K562 (cell line): Measurements from ENCODE around the gene MT4. TPM values are rescaled to one million over a fixed set of nuclear protein-coding genes. Genes with fewer than 3 reads are reported as not detected.

ENCODE experiments used
- ATAC-seq: fragments of 200-7000 bp; cut with Tn5 transposase; 3 replicates; pipeline ENCODE4 v1.9.1; 2020; ENCODE audit warnings: moderate library complexity
- BruUV-seq: library from RNA; stranded (reverse); fragments of 400-500 nt; replicated peaks from 2 replicates; lab custom pipeline; 2021; lab: Mats Ljungman, UMichigan
- CTCF ChIA-PET: fragments of 300-600 bp; formaldehyde crosslinking; extraction: SDS; loops from one replicate; lab custom pipeline; 2021; ENCODE audit warnings: low intra/inter-chr PET ratio; lab: Yijun Ruan, JAX
- POLR2A ChIA-PET: fragments of 300-600, 350-650 bp; sonication (Branson Sonifier 250); formaldehyde crosslinking; extraction: SDS; loops from one replicate; lab custom pipeline; 2021; ENCODE audit warnings: antibody characterized with exemption, inconsistent platforms; lab: Yijun Ruan, JAX
- DNase-seq, 4 experiments: peaks; one replicate each; pipeline versions ENCODE4 v3.0.0 to v3.0.0-alpha.2; 2011 to 2018; ENCODE audit warnings: low spot score in 3 of 4, mixed read lengths in 3 of 4; ENCODE audit errors: extremely low read depth in 1 of 4
- FAIRE-seq: peaks from 2 replicates; lab custom pipeline; 2011; peaks lifted over from hg19 to GRCh38; lab: Jason Lieb, UNC
- H2AFZ ChIP-seq: 2 replicates; pipeline ENCODE4 v1.6.0; 2011; ENCODE audit warnings: low read depth, low read length, control low read depth, inconsistent platforms
- H3K27ac ChIP-seq: fragments of 200-600 bp; 3 replicates; pipeline ENCODE4 v1.8.0; 2011; ENCODE audit warnings: low read depth, mild to moderate bottlenecking, control low read depth, inconsistent platforms, low read length, moderate library complexity, mixed read lengths; ENCODE audit errors: extremely low read depth
- H3K27me3 ChIP-seq, 2 experiments: fragments of 300-600 bp in 1 of 2; 2 replicates in 1 of 2; 3 replicates in 1 of 2; pipeline versions ENCODE4 v1.6.0 to v1.8.0; 2011; ENCODE audit warnings: inconsistent platforms in 2 of 2, low read length in 2 of 2, mild to moderate bottlenecking in 1 of 2, mixed read lengths in 1 of 2, moderate library complexity in 1 of 2; ENCODE audit not compliant: control insufficient read depth in 2 of 2, insufficient read depth in 2 of 2
- H3K36me3 ChIP-seq: fragments of 300-600 bp; 3 replicates; pipeline ENCODE4 v1.8.0; 2011; ENCODE audit warnings: mild to moderate bottlenecking, low read length, inconsistent platforms; ENCODE audit not compliant: control insufficient read depth, insufficient read depth
- H3K4me1 ChIP-seq, 2 experiments: fragments of 200-600 bp in 1 of 2; replicated peaks in 1 of 2; 2 replicates in 1 of 2; 3 replicates in 1 of 2; pipeline versions ENCODE4 v1.5.1 to v1.8.0; 2011; ENCODE audit warnings: inconsistent platforms in 2 of 2, low read length in 2 of 2, mild to moderate bottlenecking in 1 of 2, mixed read lengths in 1 of 2, moderate library complexity in 1 of 2; ENCODE audit not compliant: control insufficient read depth in 2 of 2, insufficient read depth in 2 of 2
- H3K4me2 ChIP-seq: 2 replicates; pipeline ENCODE4 v1.6.1; 2011; ENCODE audit warnings: low read length, control low read depth, inconsistent platforms, mixed read lengths; ENCODE audit not compliant: insufficient read depth
- H3K4me3 ChIP-seq: fragments of 200-600 bp; sonication (generic), shearing (Covaris generic); 2 replicates; pipeline ENCODE4 v1.5.1; 2016; ENCODE audit warnings: control low read depth, inconsistent platforms
- H3K79me2 ChIP-seq: fragments of 200-600 bp; 3 replicates; pipeline ENCODE4 v1.8.0; 2011; ENCODE audit warnings: low read length, inconsistent platforms; ENCODE audit not compliant: control insufficient read depth, insufficient read depth
- H3K9ac ChIP-seq, 2 experiments: 2 replicates each; pipeline versions ENCODE4 v1.6.0 to v1.6.1; 2011; ENCODE audit warnings: low read depth in 2 of 2, low read length in 2 of 2, control low read depth in 1 of 2, inconsistent platforms in 1 of 2, mild to moderate bottlenecking in 1 of 2, mixed read lengths in 1 of 2; ENCODE audit not compliant: insufficient read depth in 1 of 2
- H3K9me1 ChIP-seq: one replicate; pipeline ENCODE4 v1.6.0; 2011; ENCODE audit warnings: inconsistent platforms, mild to moderate bottlenecking, low read length, moderate library complexity; ENCODE audit not compliant: control insufficient read depth, insufficient read depth
- H3K9me3 ChIP-seq: replicated peaks from 2 replicates; pipeline ENCODE4 v1.5.1; 2011; ENCODE audit warnings: low read depth, low read length, inconsistent platforms; ENCODE audit not compliant: control insufficient read depth, insufficient read depth
- H4K20me1 ChIP-seq: replicated peaks from 2 replicates; pipeline ENCODE4 v1.6.1; 2011; ENCODE audit warnings: low read length, inconsistent platforms, mixed read lengths; ENCODE audit not compliant: control insufficient read depth, insufficient read depth
- ATF1 ChIP-seq, 2 experiments: fragments of 450-650 bp in 1 of 2; IDR thresholded peaks; 2 replicates each; pipeline ENCODE4 v1.6.1; 2016; ENCODE audit warnings: missing compliant biosample characterization in 1 of 2, missing genetic modification characterization in 1 of 2
- CBFB ChIP-seq: sonication (generic); formaldehyde crosslinking; IDR thresholded peaks from 2 replicates; pipeline ENCODE4 v1.4.0; 2020; ENCODE audit warnings: mild to moderate bottlenecking, missing genetic modification reagents
- CREM ChIP-seq: IDR thresholded peaks from 2 replicates; pipeline ENCODE4 v1.6.1; 2014; ENCODE audit warnings: antibody characterized with exemption, low read depth
- FOSL1 ChIP-seq: fragments of 200-800 bp; sonication (Bioruptor generic); conservative IDR thresholded peaks from 2 replicates; pipeline ENCODE4 v1.6.1; 2016; ENCODE audit warnings: missing genetic modification characterization, missing compliant biosample characterization
- FOXK2 ChIP-seq, 2 experiments: fragments of 450-650 bp; IDR thresholded peaks in 1 of 2; conservative IDR thresholded peaks in 1 of 2; 2 replicates each; pipeline ENCODE4 v1.6.1; 2016; ENCODE audit warnings: low read depth in 2 of 2, mild to moderate bottlenecking in 1 of 2
- JUN ChIP-seq, 2 experiments: sonication (generic) in 1 of 2; formaldehyde crosslinking in 1 of 2; IDR thresholded peaks; 2 replicates each; pipeline versions ENCODE4 v1.6.1 to v1.8.0; 2012 to 2022; ENCODE audit warnings: borderline replicate concordance in 2 of 2, mild to moderate bottlenecking in 2 of 2, improper control_type of control experiment in 1 of 2, low read depth in 1 of 2, low read length in 1 of 2, missing genetic modification reagents in 1 of 2
- JUNB ChIP-seq: fragments of 450-650 bp; formaldehyde crosslinking; conservative IDR thresholded peaks from 2 replicates; pipeline ENCODE4 v1.4.0; 2020; ENCODE audit warnings: mild to moderate bottlenecking
- JUND ChIP-seq, 2 experiments: IDR thresholded peaks; 2 replicates in 1 of 2; 3 replicates in 1 of 2; pipeline ENCODE4 v1.6.1; 2011; ENCODE audit warnings: borderline replicate concordance in 2 of 2, low read depth in 2 of 2, low read length in 2 of 2, improper control_type of control experiment in 1 of 2, missing biosample characterization in 1 of 2, missing genetic modification characterization in 1 of 2, missing genetic modification reagents in 1 of 2
- KDM1A ChIP-seq, 2 experiments: fragments of 450-650 bp; IDR thresholded peaks; 2 replicates each; pipeline ENCODE4 v1.6.1; 2016; ENCODE audit warnings: mild to moderate bottlenecking in 2 of 2
- RBM25 ChIP-seq: fragments of 200-400 bp; formaldehyde crosslinking; IDR thresholded peaks from 2 replicates; pipeline ENCODE4 v1.6.1; 2018; ENCODE audit warnings: low read length, low read depth, moderate library complexity; ENCODE audit not compliant: severe bottlenecking
- SP2 ChIP-seq: IDR thresholded peaks from 2 replicates; pipeline ENCODE4 v1.6.1; 2011; ENCODE audit warnings: mild to moderate bottlenecking, low read depth, low read length, moderate library complexity; ENCODE audit not compliant: poor library complexity, severe bottlenecking; ENCODE audit errors: extremely low read depth
- ZEB2 ChIP-seq: fragments of 450-650 bp; IDR thresholded peaks from 2 replicates; pipeline ENCODE4 v1.6.1; 2016
- WGBS: fragments of 100-300 bp; shearing (Covaris generic); methylation state at CpG from one replicate; pipeline ENCODE4 v1.1.6; 2016; ENCODE audit warnings: low coverage, mixed read lengths; ENCODE audit not compliant: insufficient coverage; ENCODE audit errors: missing lambda C conversion rate; 5-methylcytosine and 5-hydroxymethylcytosine counted together
- in situ Hi-C: fragments of 300-500 bp; cut with MboI; formaldehyde crosslinking; loops from 4 replicates; pipeline ENCODE4 v1.15.0; 2018; ENCODE audit warnings: inconsistent platforms, mixed read lengths
- intact Hi-C: fragments of 100-400 bp; cut with micrococcal nuclease; formaldehyde crosslinking; loops from 2 replicates; pipeline ENCODE4 v1.14.2; 2022
- polyA plus RNA-seq, 8 experiments: library from polyadenylated mRNA; depleted of rRNA in 4 of 8; stranded (reverse) in 5 of 8; unstranded in 3 of 8; fragments of >200 nt; fragmentation: Nextera tagmentation in 2 of 8; fragmentation: Illumina TruSeq in 1 of 8; extraction: Ambion mirVana in 2 of 8; extraction: Trizol in 1 of 8; gene quantifications; 2 replicates each; pipeline versions ENCODE4 v1.2.1 to v1.2.3, GENCODE V29; 2011 to 2014; ENCODE audit warnings: inconsistent platforms in 1 of 8, missing spikeins in 1 of 8
- total RNA-seq, 7 experiments: library from RNA; depleted of rRNA in 6 of 7; stranded (reverse); fragments of >200 nt in 6 of 7; fragmentation: Illumina TruSeq in 2 of 7; extraction: Trizol in 2 of 7; gene quantifications; 2 replicates each; pipeline versions ENCODE4 v1.2.1 to v1.2.3, GENCODE V29; 2011 to 2021; ENCODE audit warnings: low replicate concordance in 1 of 7
- TF ChIP-seq, protein P1 (sequence below), 2 experiments: fragments of 450-650 bp in 1 of 2; sonication (generic) in 1 of 2; formaldehyde crosslinking in 1 of 2; IDR thresholded peaks in 1 of 2; conservative IDR thresholded peaks in 1 of 2; 2 replicates each; pipeline versions ENCODE4 v1.6.1 to v1.8.1; 2016 to 2023; ENCODE audit warnings: mild to moderate bottlenecking in 2 of 2, moderate library complexity in 2 of 2, inconsistent platforms in 1 of 2, missing genetic modification reagents in 1 of 2

The MT4 gene
- total and polyA plus RNA-seq, 9 of the 15 experiments (the other 6 are each of a cell fraction or from before 2014, with no cell fraction given), result not detected

DNA sequence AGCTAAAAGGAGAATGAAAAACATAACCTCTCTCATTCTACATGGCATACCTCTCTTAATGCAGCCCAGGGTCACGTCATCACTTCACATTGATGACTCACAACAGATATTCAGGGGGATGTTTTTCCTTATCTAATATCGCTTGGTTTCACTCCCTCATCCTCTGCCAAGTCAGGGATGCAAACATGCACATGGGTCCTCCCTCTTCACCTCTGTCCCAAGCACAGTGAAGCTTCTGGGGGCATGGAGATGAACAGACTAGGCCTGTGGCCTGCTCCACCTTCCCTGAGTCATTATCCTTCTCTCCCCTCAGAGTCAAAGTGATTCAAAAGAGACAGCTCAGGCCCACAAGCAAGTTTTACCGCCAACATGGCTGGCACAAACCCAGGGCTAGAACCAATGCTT lies 41.2 kb downstream of the MT4 start:
- no peaks in the 10 kb centered on the region for H3K9me3 ChIP-seq
- no peak overlapping the region for H3K27ac ChIP-seq
- FAIRE-seq, result no peak
- in situ Hi-C loops, result no loop called here
- 36% methylated on average over 3 of the region's 3 CpGs for WGBS
- H3K36me3 ChIP-seq, result no peaks in the 10 kb centered on the region
- H3K79me2 ChIP-seq, result no peaks in the 10 kb centered on the region
- no peak overlapping the region for H3K4me3 ChIP-seq
- no peak overlapping the region for H3K4me2 ChIP-seq
- H3K9me1 ChIP-seq, result no peaks in the 10 kb centered on the region
- ATAC-seq, result no peak
- no peak overlapping the region for H3K9ac ChIP-seq
- no peaks in the 10 kb centered on the region for H4K20me1 ChIP-seq
- 0 out of 2 replicates have a peak overlapping the region, but pooled peaks have one; percentile 21 for H2AFZ ChIP-seq
- H3K4me1 ChIP-seq, result peaks cover 27 to 29% of the 10 kb centered on the region in 2 experiments
- intact Hi-C loops, result no loop called here
- DNase-seq, result no peak
- ChIA-PET CTCF (no interaction called here), POLR2A (interaction anchor here (0.7 to 1.5 kb wide), 2 partner anchors 14 to 155 kb away, joined by 3 read pairs; partner anchors contain the start of genes NUDT21 and OGFOD1)
- no TSS peak for BruUV-seq
- H3K27me3 ChIP-seq, result peaks cover 3 to 5% of the 10 kb centered on the region in 2 experiments; a peak in 2 of 5 replicates
- TF ChIP-seq CBFB (no peak), FOSL1 (tag) (peak; percentile 62), FOXK2 (conservative IDR thresholded peaks at IDR 0.05 in 1 of 2, IDR thresholded peaks at IDR 0.05 in 1 of 2; ENCODE audit: low read depth in 2 of 2) (no peak), KDM1A (IDR thresholded peaks at IDR 0.05) (peak in 1 of 2 experiments; percentile 20; a peak in 1 of 4 replicates), CREM (0 out of 2 replicates have a peak, but pooled peaks have one; percentile 17), JUND (IDR thresholded peaks at IDR 0.05; ENCODE audit: borderline replicate concordance, low read depth, low read length) (peak; percentile 57; the same call in 1 of the 2 replicates), JUND (tag; IDR thresholded peaks at IDR 0.05; ENCODE audit: borderline replicate concordance, low read depth, low read length) (peak; percentile 34; the same call in 1 of the 3 replicates), RBM25 (peak; percentile 57), JUN (IDR thresholded peaks at IDR 0.05; ENCODE audit: borderline replicate concordance, low read depth, low read length) (0 out of 2 replicates have a peak, but pooled peaks have one; percentile 39), JUN (CRISPR knock-in tag; IDR thresholded peaks at IDR 0.05; ENCODE audit: borderline replicate concordance) (no peak), ZEB2 (no peak), JUNB (CRISPR knock-in tag) (peak; percentile 42; the same call in 1 of the 2 replicates), SP2 (no peak), ATF1 (CRISPR knock-in tag; IDR thresholded peaks at IDR 0.05) (no peak), ATF1 (tag; IDR thresholded peaks at IDR 0.05) (peak; percentile 54; the same call in 1 of the 2 replicates)
- TF ChIP-seq, protein P1, sequence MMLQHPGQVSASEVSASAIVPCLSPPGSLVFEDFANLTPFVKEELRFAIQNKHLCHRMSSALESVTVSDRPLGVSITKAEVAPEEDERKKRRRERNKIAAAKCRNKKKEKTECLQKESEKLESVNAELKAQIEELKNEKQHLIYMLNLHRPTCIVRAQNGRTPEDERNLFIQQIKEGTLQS (IDR thresholded peaks at IDR 0.05), result peak; percentile 81
- TF ChIP-seq, protein P1 (CRISPR knock-in tag; conservative IDR thresholded peaks at IDR 0.05), result no peak
